Transverse colon (tissue), 4 donors: Measurements from ENCODE around the gene EBF3. TPM values are rescaled to one million over a fixed set of nuclear protein-coding genes. Genes with fewer than 3 reads are reported as not detected.

ENCODE experiments used
- DNase-seq: peaks from one replicate; pipeline ENCODE4 v3.0.0-alpha.2; 2019
- H3K27ac ChIP-seq, 4 donors: fragments of 200-600 bp; sonication (generic); 2 replicates each; pipeline ENCODE4 v1.5.1; 2016 to 2018; ENCODE audit warnings: inconsistent platforms in 4 of 4
- H3K27me3 ChIP-seq: fragments of 200-600 bp; sonication (generic); 2 replicates; pipeline ENCODE4 v1.5.1; 2017; ENCODE audit warnings: inconsistent platforms
- H3K36me3 ChIP-seq, 4 donors: fragments of 200-600 bp; sonication (generic); 2 replicates each; pipeline ENCODE4 v1.5.1; 2017 to 2019; ENCODE audit warnings: inconsistent platforms in 4 of 4
- H3K4me1 ChIP-seq, 4 donors: fragments of 200-600 bp; sonication (generic); 2 replicates each; pipeline ENCODE4 v1.5.1; 2017 to 2020; ENCODE audit warnings: inconsistent platforms in 4 of 4
- H3K4me3 ChIP-seq, 4 donors: fragments of 200-600 bp; sonication (generic); 1 replicate in 1 of 4; 2 replicates in 3 of 4; pipeline versions ENCODE4 v1.5.1 to v1.6.1; 2017 to 2019; ENCODE audit warnings: inconsistent platforms in 4 of 4
- H3K9me3 ChIP-seq, 2 donors: fragments of 200-600 bp; sonication (generic); 2 replicates each; pipeline ENCODE4 v1.5.1; 2017 to 2019; ENCODE audit warnings: inconsistent platforms in 2 of 2
- EP300 ChIP-seq: sonication (generic); formaldehyde crosslinking; IDR thresholded peaks from one replicate; pipeline ENCODE4 v1.6.1; 2017; ENCODE audit warnings: antibody characterized with exemption, low read depth
- POLR2A ChIP-seq: fragments of 450-650 bp; IDR thresholded peaks from one replicate; pipeline ENCODE4 v1.6.1; 2016; ENCODE audit warnings: antibody characterized with exemption, mild to moderate bottlenecking, moderate library complexity
- POLR2AphosphoS5 ChIP-seq, 3 donors: sonication (generic); formaldehyde crosslinking; IDR thresholded peaks; one replicate each; pipeline ENCODE4 v1.6.1; 2016; ENCODE audit warnings: antibody characterized with exemption in 3 of 3
- WGBS, 2 donors: methylation state at CpG; one replicate each; pipeline ENCODE4 v1.1.5; 2018; ENCODE audit warnings: low coverage in 1 of 2; 5-methylcytosine and 5-hydroxymethylcytosine counted together
- in situ Hi-C, 4 donors: fragments of 200-750 bp; cut with MboI; loops; one replicate each; pipeline versions ENCODE4 v1.15.0 to v1.15.1; 2017; ENCODE audit warnings: low sequenced_read_pairs in 3 of 4, low pct_ligation_motif_present in 1 of 4, low pct_unique_long_range_greater_than_20kb in 1 of 4
- intact Hi-C: fragments of 100-400 bp; cut with DNase I; formaldehyde crosslinking; loops from one replicate; pipeline ENCODE4 v1.15.1; 2023; ENCODE audit warnings: low total_unique reads
- total RNA-seq, 4 donors: library from RNA; depleted of rRNA; stranded (reverse); fragments of >200 nt; gene quantifications; one replicate each; pipeline ENCODE4 v1.1.0, GENCODE V29; 2016
- TF ChIP-seq, protein P1 (sequence below), 5 experiments: fragments of 200-600 bp in 3 of 5; fragments of 450-650 bp in 2 of 5; sonication (generic) in 3 of 5; IDR thresholded peaks; 1 replicate in 2 of 5; 2 replicates in 3 of 5; pipeline ENCODE4 v1.5.1; 2016 to 2017; ENCODE audit warnings: antibody characterized with exemption in 5 of 5, inconsistent platforms in 3 of 5, mild to moderate bottlenecking in 2 of 5, moderate library complexity in 1 of 5

Gene EBF3
- total RNA-seq, 4 donors from 2014 or later, result 0.37 to 6.6 (median 1.0) TPM

DNA sequence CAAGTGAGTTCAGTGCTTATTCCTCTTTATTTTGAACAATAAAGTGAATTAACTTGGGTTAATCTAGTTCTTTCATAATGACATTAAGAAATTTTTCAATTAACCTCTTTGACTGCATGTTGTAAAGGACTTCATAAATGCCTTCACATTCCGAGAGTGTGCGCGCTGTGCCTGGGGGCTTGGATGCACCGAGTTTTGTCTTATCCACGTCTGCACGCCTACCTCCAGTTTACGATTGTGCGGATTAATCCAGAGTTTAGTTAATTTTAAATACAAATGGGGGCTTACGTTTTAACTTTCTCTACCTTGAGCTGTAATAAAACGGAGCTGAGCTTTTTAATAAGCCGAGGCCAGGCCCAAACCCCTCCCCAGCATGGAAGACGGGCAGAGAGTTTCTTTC lies 120.4 kb downstream of the EBF3 start:
- DNase-seq, result no peak
- H3K4me3 ChIP-seq, result no peak overlapping the region
- in situ Hi-C loops, result no loop called here
- TF ChIP-seq POLR2A, result no peak
- no peak for TF ChIP-seq POLR2AphosphoS5 (IDR thresholded peaks at IDR 0.05)
- TF ChIP-seq, protein P1, sequence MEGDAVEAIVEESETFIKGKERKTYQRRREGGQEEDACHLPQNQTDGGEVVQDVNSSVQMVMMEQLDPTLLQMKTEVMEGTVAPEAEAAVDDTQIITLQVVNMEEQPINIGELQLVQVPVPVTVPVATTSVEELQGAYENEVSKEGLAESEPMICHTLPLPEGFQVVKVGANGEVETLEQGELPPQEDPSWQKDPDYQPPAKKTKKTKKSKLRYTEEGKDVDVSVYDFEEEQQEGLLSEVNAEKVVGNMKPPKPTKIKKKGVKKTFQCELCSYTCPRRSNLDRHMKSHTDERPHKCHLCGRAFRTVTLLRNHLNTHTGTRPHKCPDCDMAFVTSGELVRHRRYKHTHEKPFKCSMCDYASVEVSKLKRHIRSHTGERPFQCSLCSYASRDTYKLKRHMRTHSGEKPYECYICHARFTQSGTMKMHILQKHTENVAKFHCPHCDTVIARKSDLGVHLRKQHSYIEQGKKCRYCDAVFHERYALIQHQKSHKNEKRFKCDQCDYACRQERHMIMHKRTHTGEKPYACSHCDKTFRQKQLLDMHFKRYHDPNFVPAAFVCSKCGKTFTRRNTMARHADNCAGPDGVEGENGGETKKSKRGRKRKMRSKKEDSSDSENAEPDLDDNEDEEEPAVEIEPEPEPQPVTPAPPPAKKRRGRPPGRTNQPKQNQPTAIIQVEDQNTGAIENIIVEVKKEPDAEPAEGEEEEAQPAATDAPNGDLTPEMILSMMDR (IDR thresholded peaks at IDR 0.05), result no peak
- no peak for TF ChIP-seq EP300
- H3K27me3 ChIP-seq, result no peaks in the 10 kb centered on the region
- H3K9me3 ChIP-seq, result no peaks in the 10 kb centered on the region
- intact Hi-C loops, result no loop called here
- 83 to 88% methylated on average over 11 to 12 of the region's 12 CpGs for WGBS, 2 donors
- H3K36me3 ChIP-seq, result no peaks in the 10 kb centered on the region
- no peak overlapping the region for H3K27ac ChIP-seq
- no peaks in the 10 kb centered on the region for H3K4me1 ChIP-seq

DNA sequence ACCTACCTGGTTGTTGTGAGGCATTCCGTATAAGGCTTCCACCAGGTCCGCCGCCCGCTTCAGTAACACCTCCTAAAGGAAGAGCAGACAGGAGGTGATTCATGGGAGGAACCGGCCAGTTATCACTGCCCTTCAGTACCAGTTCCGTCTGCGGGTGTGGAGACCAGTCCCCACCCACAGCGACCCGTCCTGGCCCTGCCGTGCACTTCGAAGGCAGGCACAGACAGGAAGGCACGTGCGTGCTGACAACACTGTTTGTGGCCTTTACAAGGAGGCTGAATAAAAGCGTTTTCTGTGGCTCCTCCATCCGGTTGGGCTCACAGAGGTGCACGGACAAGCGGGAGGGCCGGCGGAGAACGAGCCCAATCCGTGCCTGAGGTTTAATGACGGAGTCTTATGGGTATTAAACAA lies 120.9 kb downstream of the EBF3 start:
- TF ChIP-seq, protein P1 (IDR thresholded peaks at IDR 0.05), result no peak
- H3K27ac ChIP-seq, result no peak overlapping the region
- no peak overlapping the region for H3K4me3 ChIP-seq
- WGBS, 2 donors, result 93% methylated on average over 22 of the region's 22 CpGs; no CpG with 5 or more reads in 1 of the 2 donors
- no peaks in the 10 kb centered on the region for H3K27me3 ChIP-seq
- in situ Hi-C loops, result no loop called here
- H3K36me3 ChIP-seq, result no peaks in the 10 kb centered on the region
- no peaks in the 10 kb centered on the region for H3K9me3 ChIP-seq
- intact Hi-C loops, result no loop called here
- no peak for DNase-seq
- H3K4me1 ChIP-seq, result no peaks in the 10 kb centered on the region

DNA sequence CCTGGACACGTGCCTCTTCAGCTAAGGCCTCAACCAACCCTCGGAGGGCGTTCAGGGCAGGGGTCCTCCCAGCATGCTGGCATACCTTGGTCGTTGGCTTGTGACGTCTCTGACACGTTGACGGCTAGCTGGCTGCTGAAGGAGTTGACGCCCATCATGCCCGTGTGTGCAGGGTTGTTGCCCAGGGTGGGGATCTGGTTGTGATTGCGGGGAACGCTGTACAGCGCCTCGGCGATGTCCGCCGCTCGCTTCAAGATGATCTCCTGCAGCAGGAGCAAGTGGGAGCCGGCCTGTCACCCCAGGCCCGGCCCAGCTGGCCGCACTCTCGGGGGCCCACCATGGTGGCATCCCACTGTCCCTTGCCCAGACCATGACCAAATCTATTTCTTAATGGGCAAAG lies 122.0 kb downstream of the EBF3 start:
- Histone ChIP-seq H3K27me3 (no peaks in the 10 kb centered on the region), H3K27ac (no peak overlapping the region), H3K4me1 (no peaks in the 10 kb centered on the region), H3K4me3 (no peak overlapping the region), H3K36me3 (no peaks in the 10 kb centered on the region), H3K9me3 (no peaks in the 10 kb centered on the region)
- intact Hi-C loops (no loop called here), in situ Hi-C loops (no loop called here)
- DNase-seq, result no peak
- WGBS, 2 donors, result 93% methylated on average over 21 of the region's 21 CpGs; no CpG with 5 or more reads in 1 of the 2 donors
- TF ChIP-seq, protein P1 (IDR thresholded peaks at IDR 0.05), result no peak
- no peak for TF ChIP-seq POLR2A
- TF ChIP-seq EP300, result no peak
- no peak for TF ChIP-seq POLR2AphosphoS5 (IDR thresholded peaks at IDR 0.05)

- H3K4me3 ChIP-seq, result no peak overlapping the region
- no peaks in the 10 kb centered on the region for H3K27me3 ChIP-seq
- no peak for DNase-seq
- TF ChIP-seq POLR2A (no peak), POLR2AphosphoS5 (IDR thresholded peaks at IDR 0.05) (no peak), EP300 (no peak)
- TF ChIP-seq, protein P1 (IDR thresholded peaks at IDR 0.05), result no peak
- no peak overlapping the region for H3K27ac ChIP-seq
- 88% methylated on average over 9 of the region's 9 CpGs; no CpG with 5 or more reads in 1 of the 2 donors for WGBS, 2 donors
- in situ Hi-C loops, result no loop called here
- no peaks in the 10 kb centered on the region for H3K36me3 ChIP-seq
- H3K4me1 ChIP-seq, result no peaks in the 10 kb centered on the region
- no peaks in the 10 kb centered on the region for H3K9me3 ChIP-seq
- intact Hi-C loops, result no loop called here
These were observed 122.5 kb downstream of the EBF3 start for GRCh38 chr10:129841590-129841989.
